OCI-LY3 (cell line): ENCODE measurements around the gene HSPBP1.
A peak's percentile ranks its signal among the peaks of the same experiment; 100 is the strongest.

Experiments
- H2AFZ ChIP-seq: fragments of 200-600, 300-600 bp; shearing (Covaris generic); 2 replicates; pipeline ENCODE4 v1.6.0; 2014; ENCODE audit warnings: antibody characterized with exemption, low read depth, low read length
- H3K27ac ChIP-seq: fragments of 200-600, 300-600 bp; sonication (generic); 2 replicates; pipeline ENCODE4 v1.5.1; 2014; ENCODE audit warnings: mild to moderate bottlenecking, low read length, moderate library complexity, mixed read lengths
- H3K27me3 ChIP-seq: fragments of 200-600, 300-600 bp; sonication (generic); 2 replicates; pipeline ENCODE4 v1.6.1; 2014; ENCODE audit warnings: low read depth, low read length, mixed read lengths
- H3K36me3 ChIP-seq: fragments of 200-600, 300-600 bp; sonication (generic); replicated peaks from 2 replicates; pipeline ENCODE3; 2014; ENCODE audit warnings: low read depth, low read length, mixed read lengths
- H3K4me1 ChIP-seq: fragments of 300-600, 200-600 bp; sonication (generic); 2 replicates; pipeline ENCODE4 v1.6.1; 2014; ENCODE audit warnings: low read length, mixed read lengths
- H3K4me2 ChIP-seq: fragments of 200-600, 300-600 bp; sonication (generic); 2 replicates; pipeline ENCODE4 v1.6.1; 2014; ENCODE audit warnings: low read length, mixed read lengths
- H3K4me3 ChIP-seq: fragments of 300-600, 200-600 bp; sonication (generic); 2 replicates; pipeline ENCODE4 v1.5.1; 2014; ENCODE audit warnings: antibody characterized with exemption, mild to moderate bottlenecking, low read length, moderate library complexity
- H3K79me2 ChIP-seq: fragments of 300-600, 200-600 bp; shearing (Covaris generic); 2 replicates; pipeline ENCODE4 v1.6.1; 2014; ENCODE audit warnings: mild to moderate bottlenecking, low read length, mixed read lengths
- H3K9ac ChIP-seq: fragments of 300-600, 200-600 bp; shearing (Covaris generic); 2 replicates; pipeline ENCODE4 v1.6.0; 2014; ENCODE audit warnings: mild to moderate bottlenecking, low read length, moderate library complexity
- H3K9me3 ChIP-seq: fragments of 200-600, 300-600 bp; shearing (Covaris generic); 2 replicates; pipeline ENCODE4 v1.6.1; 2014; ENCODE audit warnings: low read length, mixed read lengths; ENCODE audit not compliant: insufficient read depth
- H4K20me1 ChIP-seq: fragments of 200-600, 300-600 bp; sonication (generic); 2 replicates; pipeline ENCODE4 v1.6.1; 2016; ENCODE audit warnings: low read length, mixed read lengths; ENCODE audit not compliant: insufficient read depth
- CTCF ChIP-seq: fragments of 200-600, 300-600 bp; sonication (generic); IDR thresholded peaks from 2 replicates; pipeline ENCODE4 v1.5.1; 2014; ENCODE audit warnings: antibody characterized with exemption, low read length, low read depth
- EZH2phosphoT487 ChIP-seq: fragments of 200-600 bp; shearing (Covaris generic); IDR thresholded peaks from 2 replicates; pipeline ENCODE4 v1.6.1; 2018; ENCODE audit warnings: antibody characterized with exemption, mixed run types, low read depth

Gene HSPBP1

DNA sequence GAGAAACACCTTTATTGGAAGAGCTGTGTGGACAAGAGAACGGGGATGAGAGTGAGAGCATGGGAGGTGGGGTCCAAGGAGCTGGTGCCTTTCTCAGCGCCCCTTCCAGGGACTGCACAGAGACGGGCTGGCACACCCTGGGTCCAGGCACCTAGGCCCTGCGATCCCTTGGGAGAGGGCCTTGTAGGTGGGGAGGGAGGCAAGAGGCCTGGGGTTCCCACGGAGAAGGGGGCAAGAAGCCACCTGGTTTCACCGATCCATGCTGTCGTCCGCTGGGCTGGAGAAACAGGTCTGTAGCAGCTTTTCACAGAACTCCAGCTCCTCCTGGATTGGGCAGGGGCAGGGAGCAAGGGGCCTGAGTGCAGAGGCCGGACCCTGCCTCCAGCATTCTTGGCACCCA, 17.6 kb downstream of the HSPBP1 start:
- H3K27ac ChIP-seq = no peak overlapping the region
- H3K9ac ChIP-seq = no peak overlapping the region
- peaks cover 11% of the 10 kb centered on the region for H3K36me3 ChIP-seq
- no peak overlapping the region for H3K4me2 ChIP-seq
- no peak overlapping the region for H3K4me3 ChIP-seq
- H4K20me1 ChIP-seq = peaks cover 8% of the 10 kb centered on the region
- no peak overlapping the region for H2AFZ ChIP-seq
- H3K79me2 ChIP-seq = peaks cover 32% of the 10 kb centered on the region
- no peak for TF ChIP-seq CTCF
- no peak for TF ChIP-seq EZH2phosphoT487
- H3K4me1 ChIP-seq = peaks cover 10% of the 10 kb centered on the region; the same call in 1 of the 2 replicates
- H3K9me3 ChIP-seq = no peaks in the 10 kb centered on the region
- H3K27me3 ChIP-seq = no peaks in the 10 kb centered on the region

GRCh38 chr19:55261671-55262126, 18.2 kb downstream of the HSPBP1 start:
- Histone ChIP-seq H3K9me3 (no peaks in the 10 kb centered on the region), H3K4me2 (no peak overlapping the region), H3K36me3 (peaks cover 15% of the 10 kb centered on the region), H3K4me1 (peaks cover 11% of the 10 kb centered on the region), H3K79me2 (peaks cover 38% of the 10 kb centered on the region), H3K27ac (no peak overlapping the region), H3K4me3 (no peak overlapping the region), H3K27me3 (no peaks in the 10 kb centered on the region), H2AFZ (no peak overlapping the region), H4K20me1 (peaks cover 14% of the 10 kb centered on the region), H3K9ac (no peak overlapping the region)
- TF ChIP-seq EZH2phosphoT487 = no peak
- TF ChIP-seq CTCF = no peak

DNA sequence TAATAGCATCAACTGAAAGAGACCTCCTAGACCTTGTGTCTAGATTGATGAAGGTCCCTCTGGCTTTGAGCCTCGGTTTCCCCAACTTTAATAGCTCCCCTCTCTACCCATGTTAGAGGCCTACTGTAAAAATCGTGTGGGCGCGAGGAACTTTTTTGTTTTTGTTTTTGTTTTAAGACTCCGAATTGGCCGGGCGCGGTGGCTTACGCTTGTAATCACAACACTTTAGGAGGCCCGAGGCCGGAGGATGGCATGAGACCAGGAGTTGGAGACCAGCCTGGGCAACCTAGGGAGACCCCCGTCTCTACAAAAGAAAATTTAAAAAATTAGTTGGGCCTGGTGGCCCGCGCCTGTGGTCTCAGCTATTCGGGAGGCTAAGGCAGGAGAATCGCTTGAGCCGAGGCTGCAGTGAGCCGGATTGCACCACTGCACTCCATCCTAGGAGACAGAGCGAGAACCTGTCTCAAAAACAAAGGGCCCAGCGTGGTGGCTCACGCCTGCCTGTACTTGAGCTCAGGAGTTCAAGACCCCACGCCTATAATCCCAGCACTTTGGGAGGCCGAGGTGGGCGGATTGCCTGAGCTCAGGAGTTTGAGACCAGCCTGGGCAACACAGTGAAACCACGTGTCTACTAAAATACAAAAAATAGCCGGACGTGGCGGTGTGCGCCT, 20.2 kb downstream of the HSPBP1 start:
- Histone ChIP-seq H3K79me2 (peaks cover 50% of the 10 kb centered on the region), H3K9me3 (no peaks in the 10 kb centered on the region), H4K20me1 (peaks cover 25% of the 10 kb centered on the region), H3K4me3 (peak overlapping the region; percentile 97), H3K9ac (peak overlapping the region; percentile 99), H3K27ac (peak overlapping the region; percentile 99), H3K27me3 (no peaks in the 10 kb centered on the region), H3K4me1 (peaks cover 24% of the 10 kb centered on the region), H2AFZ (peak overlapping the region; percentile 37; the same call in 1 of the 2 replicates), H3K4me2 (peak overlapping the region; percentile 94), H3K36me3 (peaks cover 32% of the 10 kb centered on the region)
- TF ChIP-seq EZH2phosphoT487 (no peak), CTCF (no peak)

DNA sequence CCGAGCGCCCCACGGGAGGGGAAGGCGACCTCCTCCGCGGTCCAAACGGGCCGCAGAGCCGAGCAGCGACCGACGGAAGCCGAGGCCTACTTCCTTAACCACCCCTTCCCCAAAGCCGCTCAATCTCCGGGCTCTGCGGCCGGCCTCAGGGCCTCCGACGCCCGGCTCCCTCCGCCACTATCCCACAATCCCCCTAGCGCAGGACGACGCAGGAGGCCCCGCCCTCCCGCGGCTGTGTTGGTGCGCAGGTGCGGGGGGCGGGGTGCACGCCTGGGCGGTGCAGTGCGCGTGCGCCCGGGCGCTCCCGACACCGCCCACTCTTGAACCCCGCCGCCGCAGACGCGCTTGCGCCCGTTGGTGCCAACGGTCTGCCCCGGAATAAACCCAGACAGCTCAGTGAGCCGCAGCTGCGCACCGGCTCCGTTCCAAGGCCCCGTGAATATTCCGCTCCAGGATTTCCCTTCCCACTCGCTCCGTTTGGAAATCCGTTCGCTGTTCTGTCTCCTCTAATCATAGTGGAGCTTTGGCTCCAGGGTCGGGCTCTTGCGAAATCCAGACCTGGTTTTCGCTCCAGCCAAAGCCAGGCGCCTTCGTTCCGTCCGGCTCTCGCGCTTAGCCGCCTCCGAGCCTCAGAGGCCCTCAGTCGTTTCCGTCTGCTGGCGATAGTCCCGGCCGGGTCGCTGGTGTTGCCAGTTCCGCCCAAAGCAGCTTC, 20.9 kb downstream of the HSPBP1 start, which contains the start of gene PPP6R1:
Gene PPP6R1 (minus strand): TSS at position 190 of the 712 bp plus-strand sequence. CDS start 11,914 bp downstream, outside the sequence.
- H3K9ac ChIP-seq = peak within 1 kb of the TSS; percentile 99
- H2AFZ ChIP-seq = peak within 1 kb of the TSS; percentile 37; the same call in 1 of the 2 replicates
- no peaks in the 10 kb centered on the region for H3K9me3 ChIP-seq
- H3K27me3 ChIP-seq = no peaks in the 10 kb centered on the region
- H3K4me2 ChIP-seq = peak within 1 kb of the TSS; percentile 100
- H3K79me2 ChIP-seq = peaks cover 57% of the 10 kb centered on the region
- H4K20me1 ChIP-seq = peaks cover 25% of the 10 kb centered on the region
- H3K4me3 ChIP-seq = peak within 1 kb of the TSS; percentile 97
- H3K4me1 ChIP-seq = peaks cover 28% of the 10 kb centered on the region
- peak within 1 kb of the TSS; percentile 99 for H3K27ac ChIP-seq
- H3K36me3 ChIP-seq = peaks cover 35% of the 10 kb centered on the region
- no peak for TF ChIP-seq CTCF
- TF ChIP-seq EZH2phosphoT487 = no peak
